ENCODE results near the gene USP20. TPM values are rescaled to one million over a fixed set of nuclear protein-coding genes. Genes with fewer than 3 reads are reported as not detected.
A peak's percentile ranks its signal among the peaks of the same experiment; 100 is the strongest.
"Not testable (repeated sequence)": the region's sequence is repeated elsewhere in the genome, so short reads cannot be mapped to it uniquely, and the experiment has no call there.

Gene USP20
- total RNA-seq, result 7.5 and 9.0 TPM in 2 replicates

GRCh38 chr9:129835128-129835859, at the start of gene USP20, which contains the start of gene C9orf78:
Gene USP20, plus strand, starts transcription at chr9:129835458. Its CDS starts 17,098 bp downstream, at chr9:129852556.
Gene C9orf78, minus strand, starts transcription at chr9:129835275. Its CDS starts 54 bp downstream, at chr9:129835221.
- DNase-seq (ENCODE audit: low read depth, low spot score), result peak; percentile 77

GRCh38 chr9:129785866-129786265, 49.4 kb upstream of the USP20 start:
- no peak for DNase-seq (ENCODE audit: low read depth, low spot score)

- DNase-seq (ENCODE audit: low read depth, low spot score), result no peak
These were observed 48.8 kb upstream of the USP20 start for GRCh38 chr9:129786481-129786880.

DNA sequence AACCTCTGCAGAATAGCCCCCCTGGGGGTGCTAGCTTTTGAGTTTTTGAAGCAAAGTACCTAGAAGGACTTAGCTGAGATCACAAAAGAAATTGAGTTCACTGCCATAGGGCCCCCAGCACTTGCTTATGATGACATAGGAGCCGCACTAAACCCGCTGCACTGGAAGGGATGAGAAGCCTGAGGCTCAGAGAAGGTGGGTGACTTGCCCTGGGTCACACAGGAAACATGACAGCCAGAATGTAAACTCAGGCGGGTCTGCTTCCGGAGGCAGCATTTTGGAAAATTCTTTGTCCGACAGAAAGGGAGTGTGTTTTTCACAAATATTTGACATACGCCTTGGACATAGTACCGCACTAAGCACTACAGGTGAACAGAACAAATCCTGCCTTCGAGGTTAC, 40.7 kb upstream of the USP20 start:
- no peak for DNase-seq (ENCODE audit: low read depth, low spot score)

DNA sequence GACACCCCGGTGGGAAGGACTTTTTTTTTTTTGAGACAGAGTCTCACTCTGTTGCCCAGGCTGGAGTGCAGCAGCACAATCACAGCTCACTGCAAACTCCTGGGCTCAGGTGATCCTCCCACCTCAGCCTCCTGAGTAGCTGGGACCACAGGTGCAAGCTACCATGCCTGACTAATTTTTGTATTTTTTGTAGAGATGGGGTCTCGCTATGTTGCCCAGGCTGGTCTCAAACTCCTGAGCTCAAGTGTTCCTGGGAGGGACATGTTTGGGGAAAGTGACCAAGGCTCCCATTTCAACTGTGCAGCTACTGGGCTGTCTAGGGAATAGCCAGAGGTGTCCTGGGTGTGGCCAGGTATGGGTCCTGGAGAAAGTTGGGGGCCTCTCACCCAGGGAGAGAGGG, 39.2 kb upstream of the USP20 start:
- DNase-seq (ENCODE audit: low read depth, low spot score), result not testable (repeated sequence)

- no peak for DNase-seq (ENCODE audit: low read depth, low spot score)
These were observed 36.3 kb upstream of the USP20 start for GRCh38 chr9:129798973-129799372.

DNA sequence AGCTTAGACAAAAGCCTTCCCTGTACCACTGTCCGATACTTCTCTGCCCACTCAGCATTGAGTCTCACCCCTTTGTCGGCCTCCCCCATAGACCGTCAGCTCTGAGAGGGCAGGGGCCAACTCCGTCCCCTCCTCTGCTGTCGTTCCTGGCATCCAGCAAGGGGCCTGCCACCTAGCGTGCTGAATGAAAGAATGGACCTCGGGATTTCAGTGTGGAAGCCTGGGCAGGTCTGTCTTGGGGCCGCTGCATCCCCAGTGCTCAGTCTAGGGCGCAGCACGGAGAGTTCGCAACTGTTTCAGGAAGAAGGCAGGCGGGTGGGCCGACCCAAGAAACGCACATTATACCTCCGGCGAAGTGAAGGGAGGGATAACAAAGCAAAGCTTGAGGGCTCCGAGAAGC, 33.8 kb upstream of the USP20 start:
- no peak for DNase-seq (ENCODE audit: low read depth, low spot score)

GRCh38 chr9:129802833-129803675, 32.2 kb upstream of the USP20 start, which contains the start of gene TOR1B:
Gene TOR1B, plus strand, starts transcription at chr9:129803184. Its CDS starts 29 bp downstream, at chr9:129803213.
- peak; percentile 77 for DNase-seq (ENCODE audit: low read depth, low spot score)

DNA sequence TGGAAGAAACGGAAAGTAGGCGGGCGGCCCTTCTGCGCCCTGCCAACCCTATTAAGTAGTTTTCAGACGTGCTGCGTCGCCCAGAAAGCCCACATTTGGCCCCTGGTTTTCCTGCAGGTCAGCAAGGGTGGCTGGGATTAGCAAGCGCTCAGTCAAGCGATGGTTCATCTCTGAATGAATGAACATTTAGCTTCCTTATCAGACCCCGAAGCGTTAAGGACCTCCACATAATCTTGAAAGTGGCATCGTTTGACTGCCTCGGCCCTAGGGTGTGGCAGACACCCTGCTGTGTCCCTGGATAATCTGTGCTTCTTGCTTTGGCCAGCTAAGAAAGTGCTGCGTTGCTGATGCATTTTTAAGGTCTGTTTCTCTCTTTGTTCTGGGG, 31.6 kb upstream of the USP20 start:
- no peak for DNase-seq (ENCODE audit: low read depth, low spot score)

- DNase-seq (ENCODE audit: low read depth, low spot score), result no peak
These were observed 29.2 kb upstream of the USP20 start for GRCh38 chr9:129806061-129806460.

- DNase-seq (ENCODE audit: low read depth, low spot score), result no peak
These were observed 25.9 kb upstream of the USP20 start for GRCh38 chr9:129809346-129809745.

DNA sequence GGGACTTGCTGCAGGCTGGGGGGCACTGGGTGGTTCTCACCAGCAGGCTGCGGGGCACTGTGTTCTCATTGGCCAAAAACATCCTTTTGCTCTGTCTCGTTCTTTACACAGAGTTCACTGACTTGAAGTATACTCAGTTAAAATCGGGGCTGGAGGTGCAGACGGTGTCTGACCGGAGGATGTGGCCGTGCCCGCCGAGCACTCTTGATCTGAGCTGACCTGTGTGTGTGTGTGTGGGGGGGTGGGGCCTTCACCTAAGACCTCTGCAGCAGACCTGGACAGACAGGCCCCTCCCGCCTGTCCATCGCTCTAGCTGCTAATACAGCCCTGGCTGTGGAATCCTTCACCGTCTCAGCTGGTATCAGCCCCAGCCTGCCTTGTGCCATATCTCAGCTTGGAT, 25.1 kb upstream of the USP20 start:
- DNase-seq (ENCODE audit: low read depth, low spot score), result no peak

DNA sequence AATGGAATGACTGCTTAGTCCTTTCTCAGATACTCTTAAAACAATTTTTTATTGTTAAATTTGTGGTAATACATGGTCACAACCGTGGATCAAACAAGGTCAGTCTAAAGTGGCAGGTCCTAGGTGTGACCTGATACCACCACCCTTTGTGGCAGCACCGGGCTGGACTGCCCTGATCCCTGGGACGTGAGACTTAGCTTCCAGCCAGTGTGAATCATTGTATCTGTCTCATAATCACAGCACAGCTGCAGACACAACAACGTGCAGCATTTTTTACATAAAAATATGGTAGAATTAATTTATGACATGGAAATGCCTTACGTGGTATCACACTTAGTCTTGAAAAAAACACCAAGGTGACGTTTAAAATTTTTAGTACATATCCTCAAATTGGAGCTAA, 24.5 kb upstream of the USP20 start:
- no peak for DNase-seq (ENCODE audit: low read depth, low spot score)

GRCh38 chr9:129811967-129812363, 23.3 kb upstream of the USP20 start:
- DNase-seq (ENCODE audit: low read depth, low spot score), result no peak

DNA sequence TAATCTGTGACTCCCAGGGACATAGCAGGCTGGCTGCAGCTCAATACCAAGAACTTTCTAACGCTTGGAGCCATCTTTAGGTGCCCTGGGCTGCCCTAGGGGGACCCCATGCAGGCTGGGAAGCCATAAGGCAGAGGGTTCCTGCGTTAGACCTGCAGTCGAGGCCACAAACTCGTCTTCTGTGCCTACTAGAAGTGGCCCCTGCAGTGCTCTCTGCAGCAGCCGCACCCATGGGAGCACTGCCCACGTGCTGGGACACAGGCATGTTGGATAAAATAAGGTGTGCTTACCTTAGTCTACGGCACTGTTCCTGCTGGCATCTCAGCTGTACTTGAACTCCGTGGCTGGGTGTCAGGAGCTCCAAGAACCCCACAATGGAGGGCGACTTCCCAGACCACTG, 22.9 kb upstream of the USP20 start:
- no peak for DNase-seq (ENCODE audit: low read depth, low spot score)

GRCh38 chr9:129813661-129814060, 21.6 kb upstream of the USP20 start:
- no peak for DNase-seq (ENCODE audit: low read depth, low spot score)

DNA sequence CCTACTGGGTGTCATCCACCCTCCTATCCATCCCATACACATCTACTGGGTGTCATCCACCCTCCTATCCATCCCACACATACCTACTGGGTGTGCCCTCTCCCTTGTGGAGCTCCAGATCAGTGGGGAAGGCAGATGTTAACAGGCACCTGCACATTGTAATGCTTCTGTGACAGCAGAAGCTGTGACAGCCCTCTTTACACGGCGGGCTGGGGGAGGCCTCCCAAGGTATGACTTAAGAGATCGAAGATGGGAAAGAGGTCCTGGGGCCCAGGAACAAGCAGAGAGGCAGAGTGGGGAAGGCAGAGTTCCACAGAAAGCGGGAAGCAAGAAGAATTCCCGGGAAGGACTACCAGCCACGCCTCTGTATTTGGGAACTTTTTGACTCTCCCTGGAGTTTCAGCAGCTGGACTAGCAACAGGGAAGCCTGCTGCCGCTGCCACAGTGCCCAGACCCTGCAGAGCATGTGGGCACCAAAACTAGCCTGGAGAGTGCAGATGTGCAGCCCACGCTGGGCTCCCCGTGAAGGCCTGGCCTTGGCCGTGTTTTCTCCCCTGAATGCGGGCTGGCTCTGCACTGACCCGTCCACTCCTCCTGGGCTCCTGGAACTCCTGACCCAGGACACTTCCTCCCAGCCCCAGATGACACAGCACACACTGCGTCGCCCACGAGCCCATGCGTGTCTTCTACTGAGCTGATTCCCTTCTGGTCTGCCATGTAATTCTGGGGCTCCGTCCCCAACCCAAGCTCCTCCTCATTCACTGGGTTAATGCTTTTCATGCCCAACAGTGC, 20.6 kb upstream of the USP20 start:
- no peak for DNase-seq (ENCODE audit: low read depth, low spot score)

GRCh38 chr9:129815278-129815677, 20.0 kb upstream of the USP20 start:
- DNase-seq (ENCODE audit: low read depth, low spot score), result no peak

GRCh38 chr9:129816501-129817435, 18.5 kb upstream of the USP20 start:
- DNase-seq (ENCODE audit: low read depth, low spot score), result no peak

DNA sequence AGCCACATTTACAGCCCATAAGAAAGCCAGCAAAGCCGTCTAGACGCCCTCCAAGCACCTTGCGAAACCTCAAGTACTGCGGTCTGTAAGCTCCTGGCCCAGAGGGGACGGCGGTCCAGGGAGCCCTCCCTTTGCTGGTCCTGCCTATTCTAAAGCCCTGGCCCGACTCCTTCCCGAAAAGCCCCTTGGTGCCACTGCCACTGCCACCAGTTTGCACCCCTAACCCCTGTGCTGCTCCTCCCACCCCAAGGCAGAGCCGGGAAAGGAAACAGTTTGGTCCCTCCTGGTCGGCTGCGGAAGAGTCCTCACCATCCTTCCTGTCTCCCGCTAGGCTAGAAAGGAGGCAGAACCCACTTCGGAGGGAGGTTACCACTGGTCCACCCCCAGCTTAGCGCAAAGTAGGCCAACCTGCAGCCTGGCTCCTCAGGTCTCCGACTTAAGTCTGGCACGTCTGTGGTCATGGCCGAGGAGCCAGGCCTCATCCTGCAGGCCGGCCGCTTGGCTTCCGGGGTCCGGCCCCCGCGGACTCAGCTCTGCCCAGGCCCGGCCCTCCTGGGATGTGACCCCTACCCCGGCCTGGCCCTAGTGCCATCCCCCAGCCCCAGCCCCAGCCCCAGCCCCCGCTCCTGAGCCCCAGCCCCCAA, 12.2 kb upstream of the USP20 start:
- no peak for DNase-seq (ENCODE audit: low read depth, low spot score)
